Hematopoietic multipotent progenitor cell treated with erythropoietin and hydrocortisone succinate and interleukin-3 and kit ligand, for 6 days (in vitro differentiated cells): Measurements from ENCODE around the gene NUP153.
"Not testable (repeated sequence)": the region's sequence is repeated elsewhere in the genome, so short reads cannot be mapped to it uniquely, and the experiment has no call there.

Source experiments
- DNase-seq: peaks from one replicate; pipeline ENCODE4 v3.0.0-alpha.2; 2015

Gene NUP153

GRCh38 chr6:17712576-17712975, 5.9 kb upstream of the NUP153 start:
- no peak for DNase-seq

GRCh38 chr6:17710331-17710730, 3.6 kb upstream of the NUP153 start:
- DNase-seq = no peak

GRCh38 chr6:17709476-17709875, 2.8 kb upstream of the NUP153 start:
- no peak for DNase-seq

- not testable (repeated sequence) for DNase-seq
Observed at GRCh38 chr6:17708035-17708434, 1.3 kb upstream of the NUP153 start.

GRCh38 chr6:17707371-17707651, 586 bp upstream of the NUP153 start:
- no peak for DNase-seq

GRCh38 chr6:17705778-17706579, 746 bp downstream of the NUP153 start:
- peak; percentile 84 for DNase-seq

GRCh38 chr6:17705428-17705777, 1.3 kb downstream of the NUP153 start:
- DNase-seq = peak; percentile 69

- peak; percentile 88 for DNase-seq
Observed at GRCh38 chr6:17703256-17703694, 3.5 kb downstream of the NUP153 start.

GRCh38 chr6:17700421-17701416, 6.0 kb downstream of the NUP153 start:
- DNase-seq = peak; percentile 65

GRCh38 chr6:17691925-17692538, 14.7 kb downstream of the NUP153 start:
- DNase-seq = no peak

GRCh38 chr6:17688481-17688880, 18.2 kb downstream of the NUP153 start:
- no peak for DNase-seq

- no peak for DNase-seq
Observed at GRCh38 chr6:17687136-17687535, 19.6 kb downstream of the NUP153 start.

GRCh38 chr6:17684134-17684533, 22.6 kb downstream of the NUP153 start:
- no peak for DNase-seq

GRCh38 chr6:17683428-17683827, 23.3 kb downstream of the NUP153 start:
- DNase-seq = no peak

- DNase-seq = no peak
Observed at GRCh38 chr6:17679726-17680125, 27.0 kb downstream of the NUP153 start.

- DNase-seq = no peak
Observed at GRCh38 chr6:17677602-17678001, 29.1 kb downstream of the NUP153 start.

GRCh38 chr6:17673543-17674254, 33.0 kb downstream of the NUP153 start:
- peak; percentile 30 for DNase-seq

GRCh38 chr6:17672064-17672718, 34.5 kb downstream of the NUP153 start:
- DNase-seq = no peak

GRCh38 chr6:17666646-17667045, 40.1 kb downstream of the NUP153 start:
- DNase-seq = no peak

- DNase-seq = peak; percentile 47
Observed at GRCh38 chr6:17665132-17665531, 41.6 kb downstream of the NUP153 start.

GRCh38 chr6:17663226-17663625, 43.5 kb downstream of the NUP153 start:
- peak; percentile 95 for DNase-seq

- DNase-seq = peak; percentile 83
Observed at GRCh38 chr6:17662585-17662984, 44.1 kb downstream of the NUP153 start.
